IMR-90 (cell line): Measurements from ENCODE around the gene ARHGDIA. TPM values are rescaled to one million over a fixed set of nuclear protein-coding genes. Genes with fewer than 3 reads are reported as not detected.
A peak's percentile ranks its signal among the peaks of the same experiment; 100 is the strongest.

ENCODE experiments used
- ATAC-seq: fragments of 200-7000 bp; cut with Tn5 transposase; 2 replicates; pipeline ENCODE4 v1.9.1; 2020; ENCODE audit warnings: low read depth, mild to moderate bottlenecking, moderate library complexity
- BruUV-seq: library from RNA; stranded (reverse); fragments of 400-500 nt; replicated peaks from 2 replicates; lab custom pipeline; 2021; lab: Mats Ljungman, UMichigan
- CTCF ChIA-PET: fragments of 300-600 bp; formaldehyde crosslinking; extraction: SDS; loops from one replicate; lab custom pipeline; 2021; ENCODE audit warnings: antibody characterized with exemption; lab: Yijun Ruan, JAX
- POLR2A ChIA-PET: fragments of 300-600 bp; sonication (Branson Sonifier 250); formaldehyde crosslinking; loops from one replicate; lab custom pipeline; 2022; ENCODE audit warnings: antibody characterized with exemption; ENCODE audit not compliant: unreplicated experiment; lab: Charles Lee
- DNase-seq: peaks from one replicate; pipeline ENCODE4 v3.0.0; 2013
- H2AFZ ChIP-seq: replicated peaks from 2 replicates; pipeline ENCODE3; 2013; ENCODE audit warnings: low read length, mild to moderate bottlenecking; ENCODE audit not compliant: poor library complexity
- H2AK5ac ChIP-seq: 2 replicates; pipeline ENCODE4 v1.6.1; 2013; ENCODE audit warnings: low read depth, low read length, inconsistent platforms
- H2AK9ac ChIP-seq: replicated peaks from 2 replicates; pipeline ENCODE3; 2013; ENCODE audit warnings: mild to moderate bottlenecking, low read depth, low read length, moderate library complexity; ENCODE audit not compliant: poor library complexity
- H2BK120ac ChIP-seq: 2 replicates; pipeline ENCODE4 v1.6.1; 2013; ENCODE audit warnings: low read depth, low read length, inconsistent platforms
- H2BK15ac ChIP-seq: 3 replicates; pipeline ENCODE4 v1.6.1; 2013; ENCODE audit warnings: low read depth, low read length, inconsistent platforms
- H2BK20ac ChIP-seq: 2 replicates; pipeline ENCODE4 v1.6.1; 2013; ENCODE audit warnings: low read depth, mild to moderate bottlenecking, inconsistent platforms, low read length, moderate library complexity
- H2BK5ac ChIP-seq: 2 replicates; pipeline ENCODE4 v1.6.1; 2013; ENCODE audit warnings: mild to moderate bottlenecking, low read depth, low read length, inconsistent platforms; ENCODE audit not compliant: poor library complexity, severe bottlenecking
- H3K14ac ChIP-seq: replicated peaks from 2 replicates; pipeline ENCODE4 v1.6.1; 2013; ENCODE audit warnings: low read depth, low read length, inconsistent platforms
- H3K18ac ChIP-seq: 2 replicates; pipeline ENCODE4 v1.6.1; 2013; ENCODE audit warnings: low read depth, low read length, control low read depth
- H3K23ac ChIP-seq: 2 replicates; pipeline ENCODE4 v1.6.1; 2013; ENCODE audit warnings: low read depth, low read length, inconsistent platforms
- H3K27ac ChIP-seq: 2 replicates; pipeline ENCODE4 v1.5.1; 2013; ENCODE audit warnings: mild to moderate bottlenecking, control low read depth, low read length; ENCODE audit not compliant: insufficient read depth
- H3K27me3 ChIP-seq: 2 replicates; pipeline ENCODE4 v1.6.1; 2013; ENCODE audit warnings: low read length; ENCODE audit not compliant: control insufficient read depth, insufficient read depth
- H3K36me3 ChIP-seq: 2 replicates; pipeline ENCODE4 v1.6.1; 2013; ENCODE audit warnings: low read length, mixed read lengths; ENCODE audit not compliant: control insufficient read depth, insufficient read depth
- H3K4ac ChIP-seq: 2 replicates; pipeline ENCODE4 v1.6.1; 2013; ENCODE audit warnings: low read depth, low read length, inconsistent platforms
- H3K4me1 ChIP-seq: 2 replicates; pipeline ENCODE4 v1.6.1; 2013; ENCODE audit warnings: low read length, mixed read lengths; ENCODE audit not compliant: control insufficient read depth, insufficient read depth
- H3K4me2 ChIP-seq: 2 replicates; pipeline ENCODE4 v1.6.1; 2013; ENCODE audit warnings: low read depth, mild to moderate bottlenecking, control low read depth, low read length, moderate library complexity
- H3K4me3 ChIP-seq: 2 replicates; pipeline ENCODE4 v1.5.1; 2013; ENCODE audit warnings: low read depth, mild to moderate bottlenecking, control low read depth, low read length, moderate library complexity; ENCODE audit not compliant: insufficient read depth
- H3K56ac ChIP-seq: 2 replicates; pipeline ENCODE4 v1.6.1; 2013; ENCODE audit warnings: low read length, inconsistent platforms; ENCODE audit not compliant: insufficient read depth; ENCODE audit errors: extremely low read depth
- H3K79me1 ChIP-seq, 2 experiments: 2 replicates each; pipeline ENCODE4 v1.6.1; 2013; ENCODE audit warnings: low read length in 2 of 2, inconsistent platforms in 1 of 2, low read depth in 1 of 2
- H3K9ac ChIP-seq: 2 replicates; pipeline ENCODE4 v1.6.1; 2013; ENCODE audit warnings: low read depth, low read length, control low read depth
- H3K9me1 ChIP-seq: 2 replicates; pipeline ENCODE4 v1.6.1; 2013; ENCODE audit warnings: low read length, inconsistent platforms; ENCODE audit not compliant: insufficient read depth
- H3K9me3 ChIP-seq: 2 replicates; pipeline ENCODE4 v1.6.1; 2013; ENCODE audit warnings: low read length; ENCODE audit not compliant: control insufficient read depth, insufficient read depth
- H4K20me1 ChIP-seq: 2 replicates; pipeline ENCODE4 v1.6.1; 2013; ENCODE audit warnings: low read length, inconsistent platforms; ENCODE audit not compliant: insufficient read depth
- H4K5ac ChIP-seq: 2 replicates; pipeline ENCODE4 v1.6.1; 2013; ENCODE audit warnings: mild to moderate bottlenecking, low read depth, low read length, control low read depth
- H4K8ac ChIP-seq, 2 experiments: 2 replicates each; pipeline ENCODE4 v1.6.1; 2013; ENCODE audit warnings: low read depth in 2 of 2, low read length in 2 of 2, control low read depth in 1 of 2, inconsistent platforms in 1 of 2
- H4K91ac ChIP-seq: 2 replicates; pipeline ENCODE4 v1.6.1; 2013; ENCODE audit warnings: low read depth, low read length, inconsistent platforms; ENCODE audit not compliant: insufficient read depth
- BHLHE40 ChIP-seq: fragments of 150-350 bp; IDR thresholded peaks from 2 replicates; pipeline ENCODE4 v1.6.1; 2016; ENCODE audit warnings: mild to moderate bottlenecking, low read depth, low read length
- CEBPB ChIP-seq: IDR thresholded peaks from 2 replicates; pipeline ENCODE4 v1.6.1; 2012; ENCODE audit warnings: low read depth, low read length, improper control_type of control experiment
- CHD1 ChIP-seq: IDR thresholded peaks from 2 replicates; pipeline ENCODE4 v1.6.1; 2012; ENCODE audit warnings: low read depth, low read length, improper control_type of control experiment
- CTCF ChIP-seq: conservative IDR thresholded peaks from 2 replicates; pipeline ENCODE4 v1.5.1; 2012; ENCODE audit warnings: mild to moderate bottlenecking, low read depth, low read length, improper control_type of control experiment
- ELK1 ChIP-seq: fragments of 150-350 bp; IDR thresholded peaks from 2 replicates; pipeline ENCODE4 v1.6.1; 2016; ENCODE audit warnings: low read depth, mild to moderate bottlenecking, low read length, moderate library complexity, borderline replicate concordance
- FOS ChIP-seq: fragments of 150-350 bp; IDR thresholded peaks from 2 replicates; pipeline ENCODE4 v1.6.1; 2016; ENCODE audit warnings: low read depth, low read length
- MAFK ChIP-seq: IDR thresholded peaks from 2 replicates; pipeline ENCODE4 v1.6.1; 2012; ENCODE audit warnings: low read depth, low read length, improper control_type of control experiment
- MAZ ChIP-seq: IDR thresholded peaks from 2 replicates; pipeline ENCODE4 v1.6.1; 2012; ENCODE audit warnings: low read depth, mild to moderate bottlenecking, low read length, improper control_type of control experiment, moderate library complexity, borderline replicate concordance
- MXI1 ChIP-seq: IDR thresholded peaks from 2 replicates; pipeline ENCODE4 v1.6.1; 2012; ENCODE audit warnings: low read depth, mild to moderate bottlenecking, low read length, moderate library complexity, borderline replicate concordance
- NFE2L2 ChIP-seq: fragments of 150-350 bp; IDR thresholded peaks from 2 replicates; pipeline ENCODE4 v1.6.1; 2016; ENCODE audit warnings: low read depth, mild to moderate bottlenecking, low read length
- POLR2A ChIP-seq: IDR thresholded peaks from 2 replicates; pipeline ENCODE4 v1.6.1; 2012; ENCODE audit warnings: mild to moderate bottlenecking, low read depth, low read length
- RAD21 ChIP-seq: IDR thresholded peaks from 2 replicates; pipeline ENCODE4 v1.6.1; 2012; ENCODE audit warnings: low read length, improper control_type of control experiment
- RCOR1 ChIP-seq: IDR thresholded peaks from 2 replicates; pipeline ENCODE4 v1.6.1; 2012; ENCODE audit warnings: mild to moderate bottlenecking, low read length, improper control_type of control experiment; ENCODE audit not compliant: insufficient replicate concordance
- RFX5 ChIP-seq: IDR thresholded peaks from 2 replicates; pipeline ENCODE4 v1.8.0; 2012; ENCODE audit warnings: low read depth, mild to moderate bottlenecking, low read length, moderate library complexity
- SMC3 ChIP-seq: fragments of 150-350 bp; IDR thresholded peaks from 2 replicates; pipeline ENCODE4 v1.6.1; 2016; ENCODE audit warnings: low read depth, mild to moderate bottlenecking, antibody characterized with exemption, low read length, moderate library complexity
- USF2 ChIP-seq: fragments of 150-350 bp; IDR thresholded peaks from 2 replicates; pipeline ENCODE4 v1.6.1; 2017; ENCODE audit warnings: mild to moderate bottlenecking, antibody characterized with exemption, low read length, low read depth
- whole genome bisulfite sequencing, 2 experiments: methylation state at CpG; one replicate each; pipeline versions ENCODE4 v1.1.5 to v1.1.7; 2013; ENCODE audit warnings: missing lambda C conversion rate in 2 of 2; ENCODE audit not compliant: insufficient read length in 1 of 2; ENCODE audit errors: extremely low coverage in 2 of 2; 5-methylcytosine and 5-hydroxymethylcytosine counted together
- dilution Hi-C: fragments of 300-500 bp; cut with HindIII; formaldehyde crosslinking; loops from one replicate; pipeline ENCODE4 v1.14.3; 2018; ENCODE audit warnings: low sequenced_read_pairs; ENCODE audit not compliant: unreplicated experiment
- in situ Hi-C: fragments of 300-500 bp; cut with MboI; formaldehyde crosslinking; loops from 3 replicates; pipeline ENCODE4 v1.14.3; 2019; ENCODE audit warnings: low sequenced_read_pairs, inconsistent platforms, mixed read lengths
- intact Hi-C: fragments of 100-400 bp; cut with micrococcal nuclease; formaldehyde crosslinking; loops from 2 replicates; pipeline ENCODE4 v1.10.0; 2022
- polyA plus RNA-seq, 3 experiments: library from polyadenylated mRNA; depleted of rRNA; stranded (reverse); fragments of >200 nt; gene quantifications; 2 replicates each; pipeline ENCODE4 v1.2.3, GENCODE V29; 2012; ENCODE audit warnings: low replicate concordance in 1 of 3
- total RNA-seq: library from RNA; depleted of rRNA; stranded (reverse); fragments of >200 nt; gene quantifications from 2 replicates; pipeline ENCODE4 v1.2.3, GENCODE V29; 2012

ARHGDIA gene
- total and polyA plus RNA-seq, 2 of the 4 experiments (the other 2 are of a cell fraction), result 62.7 to 362 TPM

- H2BK120ac ChIP-seq, result no peak overlapping the region
These were observed 42.4 kb upstream of the ARHGDIA start for GRCh38 chr17:81913394-81914102.

More at GRCh38 chr17:81913394-81914102, 42.4 kb upstream of the ARHGDIA start:
- no peak for ATAC-seq
- Histone ChIP-seq H2AK9ac (peak overlapping the region; percentile 56), H4K5ac (no peak overlapping the region), H4K91ac (no peak overlapping the region), H3K4me3 (no peak overlapping the region), H3K36me3 (peaks cover 40% of the 10 kb centered on the region), H3K4ac (no peak overlapping the region), H3K9me1 (peaks cover 16% of the 10 kb centered on the region; the same call in 1 of the 2 replicates), H3K9ac (no peak overlapping the region), H4K8ac (no peak overlapping the region), H3K4me2 (no peak overlapping the region), H3K9me3 (no peaks in the 10 kb centered on the region), H2BK20ac (no peak overlapping the region), H3K79me1 (peaks cover 14 to 62% of the 10 kb centered on the region in 2 experiments), H3K18ac (no peak overlapping the region), H3K23ac (no peak overlapping the region), H3K27me3 (no peaks in the 10 kb centered on the region), H3K27ac (no peak overlapping the region), H2BK15ac (no peak overlapping the region), H3K14ac (no peak overlapping the region), H4K20me1 (peaks cover 46% of the 10 kb centered on the region), H2AK5ac (no peak overlapping the region), H2BK5ac (no peak overlapping the region), H3K56ac (no peak overlapping the region), H3K4me1 (peaks cover 13% of the 10 kb centered on the region), H2AFZ (no peak overlapping the region)
- intact Hi-C loops, result no loop called here
- POLR2A ChIA-PET, result no interaction called here
- in situ Hi-C loops, result no loop called here
- 96% methylated on average over 18 of the region's 31 CpGs; no CpG with 5 or more reads in 1 of the 2 experiments for WGBS, 2 experiments
- CTCF ChIA-PET, result interaction anchor here (0.5 kb wide), 1 partner anchor 21 kb away, joined by 3 read pairs; no protein-coding TSS in a partner anchor
- no TSS peak for BruUV-seq
- dilution Hi-C loops, result no loop called here
- no peak for DNase-seq
- no peak for TF ChIP-seq MXI1
- TF ChIP-seq USF2, result no peak
- TF ChIP-seq ELK1, result no peak
- TF ChIP-seq MAFK, result no peak
- TF ChIP-seq CHD1, result no peak
- TF ChIP-seq MAZ, result no peak
- TF ChIP-seq NFE2L2, result no peak
- TF ChIP-seq FOS, result no peak
- no peak for TF ChIP-seq RAD21
- TF ChIP-seq RFX5, result no peak
- TF ChIP-seq CTCF, result no peak
- no peak for TF ChIP-seq BHLHE40
- no peak for TF ChIP-seq POLR2A
- no peak for TF ChIP-seq CEBPB
- no peak for TF ChIP-seq SMC3
- no peak for TF ChIP-seq RCOR1
